ENCODE results near the gene NUMB.

- no peak for TF ChIP-seq GATA2 (IDR thresholded peaks at IDR 0.05; ENCODE audit: low read depth, low read length)
- no peak for TF ChIP-seq GATA3 (IDR thresholded peaks at IDR 0.05; ENCODE audit: low read depth, low read length)
These were observed 209.2 kb downstream of the NUMB start for GRCh38 chr14:73249108-73249507.
